ENCODE results near the gene GRK5.
A peak's percentile ranks its signal among the peaks of the same experiment; 100 is the strongest.

Gene GRK5

DNA sequence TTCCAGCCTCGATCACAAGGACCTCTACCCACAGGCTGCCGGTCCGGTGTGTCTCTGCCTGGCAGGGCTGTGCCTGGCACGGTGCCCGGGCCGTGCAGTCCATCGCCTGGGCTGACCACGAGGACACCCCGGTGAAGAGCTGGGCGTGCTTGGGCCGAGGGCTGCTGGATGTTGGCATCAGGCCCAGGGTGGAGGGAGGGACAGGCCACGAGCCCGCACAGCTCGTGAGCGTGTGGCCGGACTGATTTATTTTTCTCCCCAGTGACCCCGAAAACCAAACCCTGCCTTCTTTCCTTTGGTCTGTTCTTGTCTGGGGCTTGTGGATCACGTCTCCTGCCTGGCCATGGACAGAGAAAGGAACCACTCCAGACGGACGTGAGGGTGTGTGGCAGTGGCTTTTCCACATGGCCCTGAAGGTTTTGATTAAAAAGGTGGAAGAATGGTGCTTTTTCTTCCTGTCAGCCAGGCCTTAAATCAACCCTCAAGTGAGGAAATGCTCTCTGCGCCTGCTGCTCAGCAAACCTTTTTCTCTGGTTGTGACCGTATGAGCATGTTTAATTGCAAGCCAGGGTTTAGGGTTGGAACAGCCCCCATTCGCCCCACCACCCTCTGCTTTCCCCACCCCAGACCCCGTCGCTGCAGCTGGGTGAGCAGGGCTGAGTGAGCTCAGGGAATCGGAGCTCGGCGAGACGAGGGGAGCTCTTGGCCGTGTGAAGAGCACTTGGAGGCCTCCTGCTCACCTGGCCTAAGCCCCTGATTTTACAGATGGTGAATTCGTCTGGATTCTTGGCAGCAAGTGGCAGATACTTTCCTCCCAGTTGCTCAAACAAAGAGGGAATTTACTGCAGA, 205.1 kb downstream of the GRK5 start:
- no peak overlapping the region for H3K4me3 ChIP-seq (ENCODE audit: low read depth in 1 of 2, low read length in 1 of 2)
- H3K27me3 ChIP-seq = no peaks in the 10 kb centered on the region
- H3K9me3 ChIP-seq = no peaks in the 10 kb centered on the region
- H3K36me3 ChIP-seq = no peaks in the 10 kb centered on the region
- H3K27ac ChIP-seq = no peak overlapping the region
- TF ChIP-seq, protein P1, sequence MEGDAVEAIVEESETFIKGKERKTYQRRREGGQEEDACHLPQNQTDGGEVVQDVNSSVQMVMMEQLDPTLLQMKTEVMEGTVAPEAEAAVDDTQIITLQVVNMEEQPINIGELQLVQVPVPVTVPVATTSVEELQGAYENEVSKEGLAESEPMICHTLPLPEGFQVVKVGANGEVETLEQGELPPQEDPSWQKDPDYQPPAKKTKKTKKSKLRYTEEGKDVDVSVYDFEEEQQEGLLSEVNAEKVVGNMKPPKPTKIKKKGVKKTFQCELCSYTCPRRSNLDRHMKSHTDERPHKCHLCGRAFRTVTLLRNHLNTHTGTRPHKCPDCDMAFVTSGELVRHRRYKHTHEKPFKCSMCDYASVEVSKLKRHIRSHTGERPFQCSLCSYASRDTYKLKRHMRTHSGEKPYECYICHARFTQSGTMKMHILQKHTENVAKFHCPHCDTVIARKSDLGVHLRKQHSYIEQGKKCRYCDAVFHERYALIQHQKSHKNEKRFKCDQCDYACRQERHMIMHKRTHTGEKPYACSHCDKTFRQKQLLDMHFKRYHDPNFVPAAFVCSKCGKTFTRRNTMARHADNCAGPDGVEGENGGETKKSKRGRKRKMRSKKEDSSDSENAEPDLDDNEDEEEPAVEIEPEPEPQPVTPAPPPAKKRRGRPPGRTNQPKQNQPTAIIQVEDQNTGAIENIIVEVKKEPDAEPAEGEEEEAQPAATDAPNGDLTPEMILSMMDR (IDR thresholded peaks at IDR 0.05) = no peak
- H3K4me1 ChIP-seq (ENCODE audit: control insufficient read depth in 1 of 2, insufficient read depth in 1 of 2, low read depth in 1 of 2, low read length in 1 of 2) = peaks cover 16 to 19% of the 10 kb centered on the region in 2 experiments

DNA sequence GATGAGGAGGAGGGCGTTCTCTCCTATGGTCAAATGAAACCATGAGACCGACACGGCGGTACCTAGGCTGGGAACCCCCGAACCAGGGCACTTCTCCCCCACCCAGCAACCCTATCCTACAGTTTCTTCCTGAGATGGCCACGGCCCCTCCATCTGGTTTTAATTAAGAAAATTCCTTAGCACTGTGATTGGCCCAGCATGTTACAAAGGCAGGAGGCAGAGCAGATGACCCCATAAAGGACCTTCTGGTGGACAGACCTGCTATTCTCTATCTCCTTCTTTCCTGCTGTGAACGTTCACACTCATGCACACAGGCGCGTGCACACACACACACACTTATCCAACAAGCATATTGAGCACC, 205.7 kb downstream of the GRK5 start:
- TF ChIP-seq, protein P1 (IDR thresholded peaks at IDR 0.05) = no peak
- Histone ChIP-seq H3K9me3 (no peaks in the 10 kb centered on the region), H3K27me3 (no peaks in the 10 kb centered on the region), H3K4me3 (ENCODE audit: low read depth in 1 of 2, low read length in 1 of 2) (no peak overlapping the region), H3K36me3 (no peaks in the 10 kb centered on the region), H3K27ac (no peak overlapping the region), H3K4me1 (ENCODE audit: control insufficient read depth in 1 of 2, insufficient read depth in 1 of 2, low read depth in 1 of 2, low read length in 1 of 2) (peaks cover 10 to 13% of the 10 kb centered on the region in 2 experiments)

DNA sequence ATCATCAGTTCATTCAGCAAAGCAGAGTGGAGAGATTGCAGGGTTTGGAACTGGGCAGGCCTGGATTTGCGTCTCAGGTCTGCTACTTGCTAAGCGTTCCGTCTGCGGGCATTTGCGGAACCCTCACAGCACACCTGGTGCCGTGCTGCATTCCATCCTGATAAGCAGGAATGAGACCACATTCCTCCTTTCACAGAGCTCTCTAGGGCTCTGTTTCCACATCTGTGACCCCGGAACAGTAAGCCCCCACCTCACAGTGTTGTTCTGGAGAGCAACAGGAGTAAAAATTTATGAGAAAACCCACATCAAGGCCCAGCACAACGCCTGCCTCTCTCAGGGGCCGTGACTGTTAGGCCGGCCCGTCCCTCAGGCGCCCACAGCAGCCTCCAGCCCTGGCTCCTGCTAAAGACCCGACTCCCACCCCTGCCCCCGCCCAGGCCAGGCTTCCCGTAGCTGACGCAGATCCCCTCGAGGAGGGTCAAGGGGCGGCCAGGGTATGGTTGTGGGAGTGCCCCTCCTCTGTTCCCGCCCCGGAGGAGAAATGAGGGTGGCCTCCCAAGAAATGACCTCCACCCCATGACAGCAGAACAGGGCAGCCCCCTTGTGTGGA, 206.2 kb downstream of the GRK5 start:
- Histone ChIP-seq H3K4me3 (ENCODE audit: low read depth in 1 of 2, low read length in 1 of 2) (no peak overlapping the region), H3K4me1 (ENCODE audit: control insufficient read depth in 1 of 2, insufficient read depth in 1 of 2, low read depth in 1 of 2, low read length in 1 of 2) (peaks cover 5 to 8% of the 10 kb centered on the region in 2 experiments), H3K9me3 (no peaks in the 10 kb centered on the region), H3K36me3 (no peaks in the 10 kb centered on the region), H3K27me3 (no peaks in the 10 kb centered on the region), H3K27ac (no peak overlapping the region)
- TF ChIP-seq, protein P1 (IDR thresholded peaks at IDR 0.05) = no peak

DNA sequence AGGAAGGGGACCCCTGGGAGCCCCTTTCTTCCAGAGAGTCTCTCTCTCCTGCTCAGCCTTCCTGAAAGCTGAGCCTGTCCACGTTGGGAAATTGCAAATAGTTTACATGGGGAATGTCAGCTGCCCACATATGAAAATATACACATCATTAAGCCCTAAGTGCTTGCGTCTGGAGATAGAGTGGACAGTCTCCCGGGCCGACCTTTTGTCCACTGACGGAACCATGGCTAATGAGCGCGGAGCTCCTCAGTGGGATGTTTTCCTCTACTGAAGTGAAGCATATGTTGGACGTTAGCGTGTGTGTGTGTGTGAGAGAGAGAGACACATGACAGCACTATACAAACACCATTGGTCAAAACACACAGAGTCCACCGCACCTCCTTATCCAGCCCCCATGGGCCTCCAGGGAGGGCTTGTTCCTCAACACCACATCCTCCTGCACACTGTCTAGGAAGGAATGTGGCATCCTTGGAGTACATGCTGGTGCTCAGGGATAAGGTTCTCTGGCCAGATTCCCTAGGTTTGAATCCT, 206.8 kb downstream of the GRK5 start:
- H3K36me3 ChIP-seq = no peaks in the 10 kb centered on the region
- peaks cover 0 to 3% of the 10 kb centered on the region in 2 experiments for H3K4me1 ChIP-seq (ENCODE audit: control insufficient read depth in 1 of 2, insufficient read depth in 1 of 2, low read depth in 1 of 2, low read length in 1 of 2)
- no peak overlapping the region for H3K4me3 ChIP-seq (ENCODE audit: low read depth in 1 of 2, low read length in 1 of 2)
- TF ChIP-seq, protein P1 (IDR thresholded peaks at IDR 0.05) = no peak
- no peak overlapping the region for H3K27ac ChIP-seq
- H3K9me3 ChIP-seq = no peaks in the 10 kb centered on the region
- no peaks in the 10 kb centered on the region for H3K27me3 ChIP-seq

DNA sequence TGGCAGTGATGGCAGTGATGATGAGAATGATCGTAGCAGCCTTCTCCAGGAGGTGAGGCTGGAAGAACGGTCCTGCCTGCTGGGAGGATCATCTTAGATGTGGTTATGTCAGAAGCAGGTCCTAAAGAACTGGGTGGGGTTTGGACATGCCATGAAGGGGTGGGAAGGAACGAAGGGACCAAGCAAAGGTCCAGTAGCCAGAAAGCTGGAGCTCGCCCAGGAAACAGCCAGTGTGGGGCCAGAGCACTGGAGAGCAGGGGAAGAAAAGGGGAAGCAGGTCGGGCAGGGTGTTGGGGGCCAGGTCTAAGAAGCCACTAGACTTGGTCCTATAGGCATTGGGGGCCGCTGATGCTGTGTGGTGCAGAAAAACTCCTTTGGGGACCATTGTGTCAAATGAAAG, 207.8 kb downstream of the GRK5 start:
- no peaks in the 10 kb centered on the region for H3K27me3 ChIP-seq
- peaks cover 0 to 3% of the 10 kb centered on the region in 2 experiments for H3K4me1 ChIP-seq (ENCODE audit: control insufficient read depth in 1 of 2, insufficient read depth in 1 of 2, low read depth in 1 of 2, low read length in 1 of 2)
- no peaks in the 10 kb centered on the region for H3K36me3 ChIP-seq
- no peaks in the 10 kb centered on the region for H3K9me3 ChIP-seq
- H3K27ac ChIP-seq = peak overlapping the region; percentile 10
- no peak overlapping the region for H3K4me3 ChIP-seq (ENCODE audit: low read depth in 1 of 2, low read length in 1 of 2)
- TF ChIP-seq, protein P1 (IDR thresholded peaks at IDR 0.05) = no peak

All from neutrophil (primary cell).